OCI-LY7 (cell line): ENCODE data around the gene MRFAP1L1. TPM values are rescaled to one million over a fixed set of nuclear protein-coding genes. Genes with fewer than 3 reads are reported as not detected.

Experiments
- BruUV-seq: library from RNA; stranded (reverse); fragments of 400-500 nt; replicated peaks from 2 replicates; lab custom pipeline; 2021; lab: Mats Ljungman, UMichigan
- CTCF ChIA-PET: fragments of 300-600 bp; sonication (Branson Sonifier 250); formaldehyde crosslinking; loops from one replicate; lab custom pipeline; 2022; ENCODE audit warnings: antibody characterized with exemption; ENCODE audit not compliant: unreplicated experiment; lab: Charles Lee
- POLR2A ChIA-PET: fragments of 300-600 bp; sonication (Branson Sonifier 250); formaldehyde crosslinking; loops from one replicate; lab custom pipeline; 2022; ENCODE audit warnings: antibody characterized with exemption; lab: Charles Lee
- DNase-seq: peaks from one replicate; pipeline ENCODE4 v3.0.0-alpha.2; 2015; ENCODE audit warnings: low spot score
- H2AFZ ChIP-seq: fragments of 200-600 bp; sonication (generic), shearing (Covaris generic); 2 replicates; pipeline ENCODE4 v1.6.1; 2014; ENCODE audit warnings: mild to moderate bottlenecking, antibody characterized with exemption, low read length, moderate library complexity
- H3K27ac ChIP-seq: fragments of 200-600 bp; sonication (generic); 2 replicates; pipeline ENCODE4 v1.5.1; 2014; ENCODE audit warnings: mixed run types, low read depth, mild to moderate bottlenecking, moderate library complexity, low read length, inconsistent platforms; ENCODE audit not compliant: poor library complexity, severe bottlenecking
- H3K36me3 ChIP-seq: fragments of 200-600 bp; sonication (generic); 2 replicates; pipeline ENCODE4 v1.6.1; 2014; ENCODE audit warnings: mild to moderate bottlenecking, antibody characterized with exemption, low read length, moderate library complexity, mixed read lengths; ENCODE audit not compliant: insufficient read depth
- H3K4me1 ChIP-seq: fragments of 200-600 bp; sonication (generic); 2 replicates; pipeline ENCODE4 v1.5.1; 2014; ENCODE audit warnings: mild to moderate bottlenecking, low read length; ENCODE audit not compliant: insufficient read depth, poor library complexity, severe bottlenecking
- H3K4me2 ChIP-seq: fragments of 200-600 bp; sonication (generic); 2 replicates; pipeline ENCODE4 v1.6.1; 2014; ENCODE audit warnings: mild to moderate bottlenecking, low read length
- H3K4me3 ChIP-seq: fragments of 200-600 bp; sonication (generic); 2 replicates; pipeline ENCODE4 v1.5.1; 2014; ENCODE audit warnings: mild to moderate bottlenecking, low read depth, low read length; ENCODE audit not compliant: poor library complexity, severe bottlenecking
- H3K79me2 ChIP-seq: fragments of 200-600 bp; sonication (generic); 2 replicates; pipeline ENCODE4 v1.6.1; 2016; ENCODE audit warnings: low read depth, mild to moderate bottlenecking, low read length, moderate library complexity, mixed read lengths; ENCODE audit not compliant: insufficient read depth
- H3K9me2 ChIP-seq: fragments of 200-600 bp; sonication (generic); 2 replicates; pipeline ENCODE4 v1.6.1; 2016; ENCODE audit warnings: mild to moderate bottlenecking, low read length, mixed read lengths; ENCODE audit not compliant: insufficient read depth
- H3K9me3 ChIP-seq: fragments of 200-600 bp; sonication (generic); 2 replicates; pipeline ENCODE4 v1.6.1; 2014; ENCODE audit warnings: mild to moderate bottlenecking, mixed run types, low read length, mixed read lengths
- H4K20me1 ChIP-seq: fragments of 200-600 bp; sonication (generic); 2 replicates; pipeline ENCODE4 v1.6.1; 2014; ENCODE audit warnings: mild to moderate bottlenecking, antibody characterized with exemption, low read length, moderate library complexity, mixed read lengths; ENCODE audit not compliant: insufficient read depth
- EZH2phosphoT487 ChIP-seq: fragments of 200-600 bp; sonication (generic); IDR thresholded peaks from 2 replicates; pipeline ENCODE4 v1.6.1; 2018; ENCODE audit warnings: low read depth, borderline replicate concordance, mild to moderate bottlenecking, mixed run types, antibody characterized with exemption, low read length, moderate library complexity, mixed read lengths
- intact Hi-C: fragments of 100-400 bp; cut with micrococcal nuclease; formaldehyde crosslinking; loops from one replicate; pipeline ENCODE4 v1.10.0; 2022; ENCODE audit not compliant: unreplicated experiment
- total RNA-seq, 2 experiments: library from RNA; depleted of rRNA in 1 of 2; stranded (reverse); fragments of >200 nt in 1 of 2; shearing (Covaris generic) in 1 of 2; gene quantifications; 2 replicates each; pipeline ENCODE4 v1.2.3, GENCODE V29; 2014 to 2022
- TF ChIP-seq, protein P1 (sequence below): fragments of 200-600 bp; sonication (generic); conservative IDR thresholded peaks from 2 replicates; pipeline ENCODE4 v1.5.1; 2014; ENCODE audit warnings: mild to moderate bottlenecking, antibody characterized with exemption, low read length, moderate library complexity, mixed read lengths

The MRFAP1L1 gene
- total RNA-seq, 2 experiments from 2014 or later: 49.3 to 50.5 TPM

DNA sequence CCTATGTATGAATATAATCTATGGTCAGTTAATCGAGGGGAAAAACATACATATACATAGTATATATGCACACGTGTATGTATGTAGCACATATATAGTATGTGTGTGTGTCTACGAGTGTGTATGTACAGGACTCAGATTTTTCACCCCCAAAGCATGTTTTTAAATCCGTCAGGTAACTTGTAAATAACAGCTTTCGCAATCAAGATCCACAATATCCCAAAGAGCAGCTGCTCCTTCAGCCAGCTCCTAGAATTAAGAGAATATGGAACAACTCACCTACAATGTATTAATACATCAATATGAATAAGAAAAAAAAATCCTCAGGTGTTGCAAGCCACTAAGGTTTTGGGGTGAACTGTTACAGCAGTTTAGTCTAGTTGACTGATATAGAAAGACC lies 3.5 kb downstream of the MRFAP1L1 start:
- Histone ChIP-seq H3K4me2 (no peak overlapping the region), H3K9me3 (peaks cover 19% of the 10 kb centered on the region), H3K9me2 (no peaks in the 10 kb centered on the region), H3K79me2 (peaks cover 58% of the 10 kb centered on the region), H3K36me3 (peaks cover 69% of the 10 kb centered on the region), H3K4me1 (peaks cover 40% of the 10 kb centered on the region), H4K20me1 (0 out of 2 replicates have a peak, but pooled peaks cover 9% of the 10 kb centered on the region), H3K4me3 (no peak overlapping the region), H2AFZ (no peak overlapping the region), H3K27ac (no peak overlapping the region)
- no TSS peak for BruUV-seq
- ChIA-PET POLR2A (interaction anchor here (0.6 to 1.0 kb wide), 4 partner anchors 12 to 377 kb away, joined by 3 to 5 read pairs (median 3); partner anchors contain the start of gene MRFAP1), CTCF (no interaction called here)
- intact Hi-C loops: no loop called here
- TF ChIP-seq, protein P1, sequence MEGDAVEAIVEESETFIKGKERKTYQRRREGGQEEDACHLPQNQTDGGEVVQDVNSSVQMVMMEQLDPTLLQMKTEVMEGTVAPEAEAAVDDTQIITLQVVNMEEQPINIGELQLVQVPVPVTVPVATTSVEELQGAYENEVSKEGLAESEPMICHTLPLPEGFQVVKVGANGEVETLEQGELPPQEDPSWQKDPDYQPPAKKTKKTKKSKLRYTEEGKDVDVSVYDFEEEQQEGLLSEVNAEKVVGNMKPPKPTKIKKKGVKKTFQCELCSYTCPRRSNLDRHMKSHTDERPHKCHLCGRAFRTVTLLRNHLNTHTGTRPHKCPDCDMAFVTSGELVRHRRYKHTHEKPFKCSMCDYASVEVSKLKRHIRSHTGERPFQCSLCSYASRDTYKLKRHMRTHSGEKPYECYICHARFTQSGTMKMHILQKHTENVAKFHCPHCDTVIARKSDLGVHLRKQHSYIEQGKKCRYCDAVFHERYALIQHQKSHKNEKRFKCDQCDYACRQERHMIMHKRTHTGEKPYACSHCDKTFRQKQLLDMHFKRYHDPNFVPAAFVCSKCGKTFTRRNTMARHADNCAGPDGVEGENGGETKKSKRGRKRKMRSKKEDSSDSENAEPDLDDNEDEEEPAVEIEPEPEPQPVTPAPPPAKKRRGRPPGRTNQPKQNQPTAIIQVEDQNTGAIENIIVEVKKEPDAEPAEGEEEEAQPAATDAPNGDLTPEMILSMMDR: no peak
- no peak for TF ChIP-seq EZH2phosphoT487
- no peak for DNase-seq

DNA sequence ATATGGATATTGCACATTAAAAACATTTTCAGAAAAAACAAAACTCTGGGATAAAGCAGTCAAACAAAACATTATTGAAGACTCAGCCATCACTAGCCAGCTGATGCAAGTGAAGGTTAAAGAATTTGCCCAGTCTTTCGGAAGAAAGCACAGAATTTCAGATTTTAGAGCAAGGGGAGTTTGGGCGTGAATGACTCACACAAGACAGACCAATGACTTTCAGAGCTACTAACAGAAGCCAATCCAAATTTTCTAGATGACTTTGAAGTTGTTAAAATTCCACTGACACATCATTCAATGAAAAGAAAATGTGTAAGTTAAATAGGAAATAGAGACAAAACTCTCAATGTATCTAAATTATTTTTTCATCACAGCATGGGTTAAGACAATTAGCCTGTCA lies 4.0 kb downstream of the MRFAP1L1 start:
- H3K4me1 ChIP-seq: peaks cover 35% of the 10 kb centered on the region
- H3K36me3 ChIP-seq: peaks cover 70% of the 10 kb centered on the region
- no peak for DNase-seq

DNA sequence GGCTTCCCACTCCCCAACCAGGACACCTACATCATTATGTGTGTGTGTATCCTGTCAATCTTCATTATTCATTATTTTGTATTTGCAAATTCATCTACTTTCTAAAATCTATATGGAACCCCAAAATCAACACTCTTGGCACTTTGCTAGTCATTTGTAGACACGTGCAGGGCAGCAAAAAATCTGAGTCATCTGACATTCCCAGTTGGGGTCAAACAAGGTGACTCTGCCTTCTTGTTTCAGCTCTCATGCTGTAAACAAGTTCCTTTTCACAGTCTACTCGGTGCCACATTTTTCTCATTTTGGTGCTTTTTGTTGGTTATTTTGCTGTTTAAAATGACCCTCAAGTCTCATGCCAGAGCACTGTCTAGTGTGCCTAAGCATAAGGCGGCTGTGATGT lies 5.9 kb downstream of the MRFAP1L1 start:
- no peak for DNase-seq
- no peak overlapping the region for H2AFZ ChIP-seq
- POLR2A ChIA-PET: no interaction called here
- H4K20me1 ChIP-seq: 0 out of 2 replicates have a peak, but pooled peaks cover 9% of the 10 kb centered on the region
- H3K4me1 ChIP-seq: peaks cover 28% of the 10 kb centered on the region
- H3K9me2 ChIP-seq: no peaks in the 10 kb centered on the region
- H3K4me3 ChIP-seq: no peak overlapping the region
- no peak overlapping the region for H3K4me2 ChIP-seq
- no peak for TF ChIP-seq EZH2phosphoT487
- TF ChIP-seq, protein P1: no peak
- H3K27ac ChIP-seq: no peak overlapping the region
- H3K36me3 ChIP-seq: peaks cover 72% of the 10 kb centered on the region
- no TSS peak for BruUV-seq
- intact Hi-C loops: no loop called here
- peaks cover 49% of the 10 kb centered on the region for H3K79me2 ChIP-seq
- CTCF ChIA-PET: no interaction called here
- H3K9me3 ChIP-seq: peaks cover 14% of the 10 kb centered on the region; the same call in 1 of the 2 replicates

More for the DNA sequence above, 4.0 kb downstream of the MRFAP1L1 start:
- POLR2A ChIA-PET: interaction anchor here (0.6 to 1.0 kb wide), 3 partner anchors 12 to 378 kb away, joined by 3 to 5 read pairs (median 3); no protein-coding TSS in a partner anchor
- H4K20me1 ChIP-seq: 0 out of 2 replicates have a peak, but pooled peaks cover 9% of the 10 kb centered on the region
- H2AFZ ChIP-seq: no peak overlapping the region
- H3K27ac ChIP-seq: no peak overlapping the region
- H3K9me3 ChIP-seq: peaks cover 14% of the 10 kb centered on the region
- intact Hi-C loops: no loop called here
- no TSS peak for BruUV-seq
- no peak overlapping the region for H3K4me2 ChIP-seq
- CTCF ChIA-PET: no interaction called here
- no peaks in the 10 kb centered on the region for H3K9me2 ChIP-seq
- TF ChIP-seq, protein P1: no peak
- no peak for TF ChIP-seq EZH2phosphoT487
- H3K79me2 ChIP-seq: peaks cover 58% of the 10 kb centered on the region
- H3K4me3 ChIP-seq: no peak overlapping the region
